GM19397 (cell line): ENCODE data around the gene IL15.
"Not testable (repeated sequence)": the region's sequence is repeated elsewhere in the genome, so short reads cannot be mapped to it uniquely, and the experiment has no call there.

Experiments
- ATAC-seq: cut with Tn5 transposase; IDR thresholded peaks from one replicate; pipeline ENCODE4 v1.9.1; 2021; ENCODE audit warnings: mild to moderate bottlenecking, moderate library complexity; ENCODE audit not compliant: unreplicated experiment

Gene IL15

DNA sequence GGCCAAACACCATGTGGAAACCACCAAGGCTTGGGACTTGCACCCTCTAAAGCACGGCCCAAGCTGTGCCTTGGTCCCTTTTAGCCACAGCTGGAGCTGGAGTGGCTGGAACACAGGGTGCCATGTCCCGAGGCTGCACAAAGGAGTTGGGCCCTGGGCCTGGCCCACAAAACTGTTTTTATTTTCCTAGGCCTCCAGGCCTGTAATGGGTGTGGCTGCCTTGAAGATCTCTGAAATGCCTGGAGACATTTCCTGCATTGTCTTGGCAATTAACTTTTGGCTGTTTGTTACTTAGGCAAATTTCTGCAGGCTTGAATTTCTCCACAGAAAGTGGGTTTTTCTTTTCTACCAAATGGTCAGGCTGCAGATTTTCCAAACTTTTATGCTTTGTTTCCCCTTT, 55.7 kb downstream of the IL15 start:
- no peak for ATAC-seq

DNA sequence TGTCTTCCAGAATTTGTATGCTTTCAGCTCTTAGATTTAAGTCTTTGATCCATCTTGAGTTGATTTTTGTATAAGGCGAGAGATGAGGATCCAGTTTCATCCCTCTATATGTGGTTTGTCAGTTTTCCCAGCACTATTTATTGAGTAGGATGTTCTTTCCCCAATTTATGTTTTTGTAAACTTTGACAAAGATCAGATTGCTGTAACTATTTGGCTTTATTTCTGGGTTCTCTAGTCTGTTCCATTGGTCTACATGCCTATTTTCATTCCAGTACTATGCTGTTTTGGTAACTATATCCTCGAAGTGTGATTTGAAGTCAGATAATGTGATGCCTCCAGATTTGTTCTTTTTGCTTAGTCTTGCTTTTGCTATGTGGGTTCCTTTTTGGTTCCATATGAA, 60.7 kb downstream of the IL15 start:
- no peak for ATAC-seq

DNA sequence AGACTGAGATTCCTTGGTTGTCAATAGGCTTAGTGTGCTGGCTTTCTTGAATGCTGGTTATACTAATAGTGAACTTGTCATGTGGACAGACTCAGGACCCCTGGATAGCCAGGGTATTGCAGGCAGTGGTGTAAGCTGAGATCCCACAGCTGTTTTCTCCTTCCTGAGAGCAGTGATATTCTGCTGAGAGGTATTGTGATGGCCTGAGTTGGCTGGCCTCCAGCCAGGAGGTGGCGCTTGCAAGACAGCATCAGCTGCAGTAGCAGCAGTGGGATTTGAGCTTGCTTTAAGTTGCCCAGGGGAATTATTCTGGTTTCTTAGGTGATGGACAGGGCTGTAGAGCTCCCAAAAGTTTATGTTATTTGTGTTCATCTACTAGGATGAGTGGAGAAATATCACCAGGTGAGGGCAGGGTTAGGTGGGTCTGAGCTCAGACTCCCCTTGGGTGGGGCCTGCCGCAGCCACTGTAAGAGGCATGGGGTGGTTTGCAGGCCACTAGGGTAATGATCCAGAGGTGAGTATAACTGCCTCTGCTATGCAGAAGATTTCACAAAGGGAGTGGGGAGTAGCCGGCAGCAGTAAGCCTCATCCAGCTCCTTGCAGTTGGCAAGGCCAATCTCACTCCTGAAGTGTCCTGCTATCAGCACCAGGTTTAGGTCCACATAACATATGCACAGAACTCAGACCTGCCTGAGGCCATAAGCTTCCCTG, 66.2 kb downstream of the IL15 start:
- ATAC-seq: no peak

DNA sequence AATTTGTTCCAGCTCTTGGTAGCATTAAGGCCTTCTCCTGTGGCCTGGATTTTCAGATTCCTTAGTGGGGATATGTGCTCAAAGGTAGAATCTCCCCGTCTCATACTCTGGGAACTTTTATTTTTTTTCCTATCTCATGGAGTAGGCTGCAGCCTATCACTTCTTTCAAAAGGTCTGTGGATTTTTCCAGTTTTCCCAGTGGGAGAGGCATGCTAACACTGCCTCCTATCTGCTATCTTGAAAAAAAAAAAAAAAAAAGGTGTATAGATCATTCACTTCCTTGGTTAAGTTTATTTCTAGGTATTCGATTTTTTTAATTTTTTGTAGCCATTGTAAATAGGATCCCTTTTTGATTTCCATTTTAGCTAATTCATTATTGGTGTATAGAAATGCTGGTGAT, 67.1 kb downstream of the IL15 start:
- no peak for ATAC-seq

DNA sequence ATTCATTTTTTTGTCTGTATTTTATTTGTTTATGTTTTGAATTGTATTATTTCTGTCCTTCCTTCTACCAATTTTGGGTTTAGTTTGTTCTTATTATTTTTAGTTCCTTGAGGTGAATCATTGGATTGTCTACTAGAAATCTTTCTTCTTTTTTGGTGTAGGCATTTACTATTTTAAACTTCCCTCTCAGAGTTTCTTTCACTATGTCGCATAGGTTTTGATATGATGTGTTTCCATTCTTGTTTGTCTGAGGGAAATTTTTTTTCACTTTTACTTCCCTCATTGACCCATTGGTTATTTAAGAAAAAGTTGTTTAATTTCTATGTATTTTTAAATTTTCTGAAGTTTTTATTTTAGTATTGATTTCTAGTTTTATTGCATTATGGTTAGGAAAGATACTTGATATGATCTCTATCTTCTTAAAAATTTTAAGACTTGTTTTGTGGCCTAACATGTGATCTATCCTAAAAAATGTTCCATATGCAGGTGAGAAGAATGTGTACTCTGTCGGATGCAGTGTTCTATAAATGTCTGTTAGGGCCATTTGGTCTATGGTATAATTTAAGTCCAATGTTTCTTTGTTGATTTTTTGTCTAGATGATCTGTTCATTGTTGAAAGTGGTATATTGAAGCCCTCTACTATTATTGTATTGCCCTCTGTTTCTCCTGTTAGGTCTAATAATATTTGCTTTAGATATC, 68.8 kb downstream of the IL15 start:
- peak; percentile 43 for ATAC-seq

DNA sequence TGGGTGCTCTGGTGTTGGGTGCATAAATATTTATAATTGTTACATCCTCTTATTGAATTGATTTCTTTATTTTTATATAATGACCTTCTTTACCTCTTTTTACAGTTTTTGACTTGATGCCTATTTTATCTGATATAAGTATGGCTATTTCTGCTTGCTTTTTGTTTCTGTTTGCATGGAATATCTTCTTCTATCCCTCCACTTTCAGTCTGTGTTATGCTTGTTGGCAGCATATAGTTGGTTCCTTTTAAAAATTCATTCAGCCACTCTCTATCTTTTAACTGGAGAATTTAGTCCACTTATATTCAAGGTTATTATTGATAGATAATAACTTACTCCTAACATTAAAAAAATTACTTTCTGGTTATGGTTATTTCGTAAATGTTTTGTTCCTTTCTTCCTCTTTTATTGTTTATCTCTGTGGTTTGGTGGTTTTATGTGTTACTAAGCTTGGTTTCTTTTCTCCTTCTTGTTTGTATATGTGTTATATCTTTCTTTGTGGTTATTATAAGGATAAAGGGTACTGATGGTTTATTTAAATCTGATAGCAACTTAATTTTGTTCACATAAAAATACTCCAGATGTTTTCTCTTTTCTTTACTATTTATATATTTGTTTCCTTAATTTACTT, 69.5 kb downstream of the IL15 start:
- no peak for ATAC-seq

DNA sequence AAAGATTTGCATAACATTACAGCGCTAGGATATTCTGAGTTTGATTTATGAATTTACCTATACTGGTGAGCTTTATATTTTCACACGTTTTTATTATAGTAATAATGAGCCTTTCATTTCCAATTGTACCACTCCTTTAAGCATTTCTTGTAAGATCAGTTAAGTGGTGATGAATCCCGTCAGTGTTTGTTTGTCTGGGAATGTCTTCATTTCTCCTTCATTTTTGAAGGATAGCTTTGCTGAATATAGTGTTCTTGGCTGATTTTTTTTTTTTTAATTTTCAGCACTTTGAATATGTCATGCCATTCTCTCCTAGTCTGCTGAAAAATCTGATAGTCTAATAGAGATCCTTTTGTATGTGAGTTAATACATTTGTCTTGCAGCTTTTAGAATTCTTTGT, 70.1 kb downstream of the IL15 start:
- no peak for ATAC-seq

DNA sequence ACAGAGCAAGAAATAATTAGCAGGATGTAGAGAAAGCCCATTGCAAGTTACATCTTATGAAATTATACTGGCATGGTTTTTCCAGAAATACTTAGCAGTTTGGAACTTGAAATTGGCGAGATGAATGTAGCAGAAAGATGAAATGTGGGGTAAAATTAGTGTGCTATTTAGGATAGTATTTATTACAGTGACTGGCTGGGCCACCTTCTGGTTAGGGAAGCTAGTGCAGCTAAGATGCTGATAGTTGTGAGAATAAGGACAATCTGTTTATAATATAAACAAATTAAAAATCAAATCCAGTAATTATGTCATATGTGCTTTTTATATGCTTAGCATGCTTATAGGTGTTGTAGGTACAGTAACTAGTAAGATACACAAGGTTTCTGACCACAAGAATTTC, 74.8 kb downstream of the IL15 start:
- ATAC-seq: no peak

DNA sequence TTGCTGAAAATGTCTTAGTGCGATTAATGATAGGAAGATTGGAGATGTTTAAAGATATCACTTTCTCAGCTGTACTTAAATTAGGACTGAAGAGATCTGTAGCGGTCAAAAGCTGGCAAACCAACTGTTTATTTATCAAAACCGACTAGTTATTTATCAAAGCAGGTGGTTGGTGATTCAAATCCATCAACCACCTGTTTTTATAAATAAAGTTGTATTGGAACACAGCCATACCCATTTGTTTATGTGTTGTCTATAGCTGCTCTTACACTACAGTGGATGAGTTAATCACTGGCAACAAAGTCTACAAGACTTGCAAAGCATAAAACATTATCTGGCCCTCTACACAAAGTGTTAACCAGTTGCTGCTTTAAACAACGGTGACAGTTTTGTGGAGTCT, 76.8 kb downstream of the IL15 start:
- no peak for ATAC-seq

DNA sequence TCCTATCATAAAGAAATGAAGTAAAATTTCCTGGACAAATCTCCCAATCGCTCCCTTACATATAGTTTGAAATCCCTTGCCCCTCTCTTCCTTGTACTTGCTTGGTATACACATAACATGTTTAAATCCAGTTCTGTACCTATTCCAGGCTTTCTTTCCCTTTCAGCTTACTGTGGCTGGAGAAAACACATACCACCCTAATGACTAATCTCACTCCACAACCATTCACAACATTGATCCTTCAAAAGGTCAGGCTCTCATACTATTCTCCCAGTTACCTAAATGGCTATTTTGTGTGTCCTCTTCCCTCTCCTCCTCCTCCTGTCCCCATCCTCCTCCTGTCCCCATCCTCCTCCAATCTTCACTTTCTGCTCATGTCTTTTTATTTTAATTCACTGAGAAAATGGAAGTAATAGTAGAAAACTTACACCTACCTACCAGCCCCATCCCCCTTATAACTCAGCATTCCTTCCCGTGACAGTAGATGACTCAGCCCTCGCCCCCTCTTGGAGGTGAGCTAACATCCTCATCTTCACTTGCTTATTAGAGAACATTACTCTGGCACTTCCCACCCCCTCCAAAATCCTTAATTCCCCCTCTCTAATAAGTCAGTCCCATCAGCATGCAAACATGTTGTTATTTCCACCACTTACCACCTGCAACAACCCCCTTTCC, 77.5 kb downstream of the IL15 start:
- no peak for ATAC-seq

DNA sequence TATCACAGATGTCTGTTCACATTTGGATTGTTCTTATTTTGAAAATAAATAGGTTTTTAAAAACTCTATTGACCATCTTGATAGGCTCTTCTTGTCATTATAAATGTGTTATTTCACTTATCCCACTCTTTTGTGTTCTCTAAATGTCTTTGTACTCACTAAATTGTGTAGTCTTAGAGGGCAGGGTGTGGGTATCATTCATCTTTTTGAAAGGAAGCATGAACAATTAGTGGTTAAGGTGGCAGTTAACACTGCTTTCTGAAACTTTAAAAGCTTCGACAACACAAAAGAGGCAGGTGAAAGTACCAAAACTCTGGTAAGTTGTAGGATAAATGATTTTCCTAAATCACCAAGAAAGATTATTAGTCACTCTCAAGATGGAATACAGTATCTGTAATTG, 83.2 kb downstream of the IL15 start:
- ATAC-seq: no peak

DNA sequence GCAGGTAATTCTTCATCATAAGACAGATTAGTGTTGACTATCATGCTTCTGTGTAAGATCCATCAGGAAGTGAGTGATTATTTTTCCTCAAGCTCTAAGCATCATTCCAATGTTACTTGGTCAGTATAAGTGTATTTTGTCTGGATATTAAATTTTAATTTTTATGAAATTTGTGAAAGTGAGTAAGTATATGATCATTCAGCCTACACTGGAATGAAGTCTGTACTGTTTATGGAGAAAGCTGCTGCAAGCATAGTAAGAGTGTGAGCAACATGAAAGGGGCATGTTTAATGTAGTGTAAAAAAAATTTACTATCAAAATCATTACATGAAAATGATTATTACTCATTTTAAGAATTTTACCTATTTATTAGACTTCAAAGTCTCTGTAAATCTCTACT, 84.8 kb downstream of the IL15 start:
- no peak for ATAC-seq

DNA sequence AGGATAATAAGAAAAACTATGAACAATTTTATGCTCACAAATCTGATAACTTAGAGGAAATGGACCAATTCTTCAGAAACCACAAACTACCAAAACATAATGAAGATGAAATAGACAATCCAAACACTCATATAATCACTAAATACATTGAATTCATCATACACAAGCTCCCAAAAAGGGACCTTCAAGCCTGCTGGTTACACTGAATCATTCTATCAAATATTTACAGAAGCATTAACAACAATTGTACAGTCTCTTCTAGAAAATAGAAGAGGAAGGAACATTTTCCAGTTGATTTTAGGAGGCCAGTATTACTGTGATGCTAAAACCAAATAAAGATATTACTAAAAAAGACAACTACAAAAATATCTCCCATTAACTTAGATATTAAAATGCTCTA, 88.3 kb downstream of the IL15 start:
- no peak for ATAC-seq

DNA sequence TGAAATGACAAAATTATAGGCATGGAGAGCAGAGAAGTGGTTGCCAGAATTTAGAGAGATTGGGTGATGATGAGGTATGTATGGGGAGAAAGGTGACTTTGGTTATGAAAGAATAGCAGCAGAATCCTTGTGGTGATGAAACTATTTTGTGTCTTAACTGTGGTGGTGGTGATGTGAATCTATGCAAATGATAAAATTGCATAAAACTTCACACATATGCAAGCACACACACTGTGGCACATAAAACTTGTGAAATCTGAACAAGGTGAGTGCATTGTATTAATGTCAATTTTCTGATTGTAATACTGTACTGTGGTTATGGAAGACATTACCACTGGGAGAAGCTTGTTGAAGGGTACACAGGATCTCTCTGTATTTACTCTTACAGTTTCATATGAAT, 91.0 kb downstream of the IL15 start:
- no peak for ATAC-seq

DNA sequence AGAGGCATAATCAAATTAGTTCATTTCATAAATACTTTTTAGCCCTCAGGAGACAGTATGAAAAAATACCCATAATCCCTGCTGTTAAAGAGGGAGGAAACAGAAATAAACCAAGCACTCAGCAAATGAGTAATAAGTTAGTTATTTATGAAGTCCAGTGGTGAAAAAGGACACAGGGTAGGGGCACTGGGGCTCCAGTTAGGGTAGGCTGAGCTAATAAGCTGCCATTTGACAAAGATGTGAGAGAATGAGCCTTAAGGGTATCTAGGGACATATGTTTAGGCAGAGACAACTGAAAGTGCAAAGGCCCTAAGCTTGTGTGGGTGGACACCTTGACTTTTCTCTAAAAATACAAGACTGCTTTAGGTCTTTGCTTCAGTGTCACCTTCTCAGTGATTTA, 94.4 kb downstream of the IL15 start:
- no peak for ATAC-seq

DNA sequence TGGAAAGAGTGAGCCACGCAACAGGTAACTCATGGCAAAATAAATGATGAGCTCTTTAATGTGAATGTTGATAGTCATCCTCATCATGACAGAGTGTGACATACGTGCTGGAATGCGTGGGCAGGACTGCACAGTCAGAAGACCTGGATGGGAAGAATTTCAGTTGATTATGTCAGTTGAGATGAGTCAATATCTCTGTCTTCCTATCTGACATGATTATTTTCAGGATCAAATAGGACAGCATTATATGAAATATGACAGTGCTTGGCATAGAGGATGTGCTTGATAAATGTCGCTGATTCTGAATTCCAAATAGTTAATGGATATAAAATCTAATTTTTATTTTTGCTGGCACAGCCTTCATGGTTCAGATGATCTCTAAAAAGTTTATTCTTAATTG, 95.1 kb downstream of the IL15 start:
- no peak for ATAC-seq

DNA sequence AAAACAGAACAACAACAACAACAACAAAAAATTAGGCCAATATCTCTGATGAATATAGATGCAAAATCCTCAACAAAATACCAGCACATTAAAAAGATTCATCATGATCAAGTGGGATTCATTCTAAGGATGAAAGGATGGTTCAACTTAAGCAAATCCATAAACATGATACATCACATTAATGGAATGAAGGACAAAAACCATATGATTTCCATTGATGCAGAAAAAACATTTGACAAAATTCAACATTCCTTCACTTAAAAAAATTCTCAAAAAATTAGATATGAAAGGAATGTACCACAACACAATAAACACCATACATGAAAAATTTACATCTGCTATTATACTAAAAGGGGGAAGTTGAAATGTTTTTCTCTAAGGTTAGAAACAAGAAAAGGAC, 103.3 kb downstream of the IL15 start:
- no peak for ATAC-seq

DNA sequence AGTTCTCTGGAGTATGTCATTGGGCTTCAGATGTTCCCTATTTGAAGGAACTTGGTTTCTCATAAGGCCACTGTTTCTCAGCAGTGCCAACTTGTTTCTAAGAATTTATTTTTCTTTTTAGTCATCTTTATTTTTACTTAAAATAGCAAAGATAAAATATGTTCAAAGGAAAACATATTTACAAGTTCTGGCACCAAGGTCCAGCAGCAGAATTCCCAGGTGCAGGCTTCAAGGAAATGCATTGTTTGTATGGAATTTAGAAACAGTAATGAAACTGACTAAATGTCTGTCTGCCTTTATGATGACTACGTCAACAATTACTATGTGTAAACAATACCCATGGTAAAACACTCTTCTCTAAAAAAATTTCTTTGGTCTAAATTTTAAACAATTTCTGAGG, 109.6 kb downstream of the IL15 start:
- ATAC-seq: no peak

DNA sequence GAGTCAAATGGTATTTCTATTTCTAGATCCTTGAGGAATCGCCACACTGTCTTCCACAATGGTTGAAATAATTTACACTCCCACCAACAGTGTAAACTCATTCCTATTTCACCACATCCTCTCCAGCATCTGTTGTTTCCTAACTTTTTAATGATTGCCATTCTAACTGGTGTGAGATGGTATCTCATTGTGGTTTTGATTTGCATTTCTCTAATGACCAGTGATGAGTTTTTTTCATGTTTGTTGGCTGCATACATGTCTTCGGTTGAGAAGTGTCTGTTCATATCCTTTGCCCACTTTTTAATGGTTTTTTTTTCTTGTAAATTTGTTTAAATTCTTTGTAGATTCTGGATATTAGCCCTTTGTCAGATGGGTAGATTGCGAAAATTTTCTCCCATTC, 115.4 kb downstream of the IL15 start:
- not testable (repeated sequence) for ATAC-seq

DNA sequence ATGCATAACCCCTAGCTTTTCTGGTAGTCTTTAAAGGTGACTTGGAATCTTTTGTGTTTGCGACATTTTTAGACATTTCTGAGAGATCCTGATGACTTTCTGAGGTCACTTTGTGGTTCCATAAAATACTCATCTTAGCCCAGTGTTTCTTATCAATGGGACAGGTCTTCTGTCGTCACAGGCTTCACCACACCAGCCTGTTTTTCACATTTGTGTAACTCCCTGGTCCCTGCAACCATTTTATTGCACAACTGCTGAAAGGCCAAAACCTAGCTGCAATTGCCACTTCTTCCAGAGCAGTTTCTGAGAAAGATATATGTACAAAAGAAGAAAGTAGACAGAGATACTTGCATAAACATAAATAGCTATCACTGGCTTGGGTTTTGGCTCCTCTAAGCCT, 120.9 kb downstream of the IL15 start:
- ATAC-seq: no peak

DNA sequence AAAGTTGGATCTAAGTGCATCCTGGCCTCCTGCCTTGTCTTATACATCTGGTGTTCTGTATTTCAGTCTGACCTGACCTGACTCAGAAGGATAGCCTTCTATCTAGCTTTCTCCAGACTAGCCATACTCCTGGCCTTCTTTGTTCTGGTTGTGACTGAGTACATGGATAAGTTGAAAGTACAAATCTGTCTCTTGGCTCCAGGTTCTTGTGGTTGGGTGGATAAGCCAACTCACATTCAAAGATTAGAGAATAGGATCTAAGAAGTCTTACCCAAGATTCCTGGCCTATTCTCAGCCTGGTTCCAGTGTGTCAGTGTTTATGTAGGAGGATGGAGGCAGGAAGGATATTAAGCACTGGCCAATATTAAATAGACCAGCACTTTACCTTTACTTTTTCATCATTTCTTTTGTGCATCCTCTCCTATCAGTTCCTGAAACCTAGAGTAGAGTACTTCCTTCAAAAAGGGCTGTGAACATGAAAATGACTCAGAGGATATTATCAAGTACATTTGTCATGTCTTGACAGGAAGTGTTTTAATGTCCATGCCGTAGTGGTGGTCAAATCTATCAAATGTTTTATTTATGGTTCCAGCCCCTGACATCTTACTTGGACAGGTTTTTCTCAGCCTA, 123.5 kb downstream of the IL15 start:
- ATAC-seq: no peak
